CD4-positive, alpha-beta T cell treated with Interleukin-10 for 1 hour (primary cell): ENCODE results near the gene KLRF1.
"Not testable (repeated sequence)": the region's sequence is repeated elsewhere in the genome, so short reads cannot be mapped to it uniquely, and the experiment has no call there.

ENCODE experiments used
- DNase-seq: peaks from one replicate; pipeline ENCODE4 v3.0.0-alpha.2; 2020

The KLRF1 gene

DNA sequence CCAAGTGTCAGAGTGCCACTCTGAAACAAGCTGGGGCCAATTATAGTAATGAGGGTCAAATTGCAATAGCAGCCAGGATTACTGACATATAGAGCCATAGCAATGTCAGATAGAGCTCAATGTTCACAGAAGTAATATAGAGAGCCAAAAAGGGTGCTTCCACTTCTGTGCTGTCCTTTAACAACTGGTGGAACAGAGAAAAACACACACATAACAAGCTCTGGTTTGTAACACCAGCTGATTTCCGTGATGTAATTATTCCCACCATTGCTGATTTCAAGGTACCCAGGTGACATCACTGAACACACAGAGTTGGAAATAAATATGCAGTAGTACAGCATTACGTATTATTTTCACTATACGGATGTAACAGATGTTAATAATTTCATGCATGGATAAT, 44.9 kb downstream of the KLRF1 start:
- DNase-seq = no peak

DNA sequence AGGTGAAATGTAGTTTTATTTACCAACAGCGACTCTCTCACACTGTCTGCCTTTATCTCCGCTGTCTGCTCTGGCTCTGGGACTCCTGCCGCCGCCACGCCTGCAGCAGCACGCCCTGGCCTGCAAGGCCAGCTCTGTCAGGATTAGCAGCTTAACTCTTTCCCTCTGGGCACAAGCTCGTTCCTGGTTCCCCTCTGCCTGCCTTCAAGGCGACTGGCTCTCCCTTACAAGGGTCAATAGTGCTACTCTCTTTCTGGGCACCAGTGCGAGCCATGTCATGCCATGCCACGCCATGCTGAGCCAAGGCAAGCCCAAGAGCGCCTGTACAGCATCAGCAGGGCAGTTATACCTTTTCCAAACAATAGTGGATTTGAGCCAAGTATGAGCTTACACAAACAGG, 45.5 kb downstream of the KLRF1 start:
- DNase-seq = no peak

DNA sequence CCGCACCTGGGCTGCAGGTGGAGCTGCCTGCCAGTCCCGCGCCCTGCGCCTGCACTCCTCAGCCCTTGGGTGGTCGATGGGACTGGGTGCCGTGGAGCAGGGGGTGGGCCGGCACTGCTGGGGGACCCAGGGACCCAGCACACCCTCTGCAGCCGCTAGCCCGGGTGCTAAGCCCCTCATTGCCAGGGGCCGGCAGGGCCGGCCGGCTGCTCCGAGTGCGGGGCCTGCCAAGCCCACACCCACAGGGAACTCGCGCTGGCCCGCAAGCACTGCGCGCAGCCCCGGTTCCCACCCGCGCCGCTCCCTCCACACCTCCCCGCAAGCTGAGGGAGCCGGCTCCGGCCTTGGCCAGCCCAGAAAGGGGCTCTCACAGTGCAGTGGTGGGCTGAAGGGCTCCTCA, 48.8 kb downstream of the KLRF1 start:
- DNase-seq = not testable (repeated sequence)

DNA sequence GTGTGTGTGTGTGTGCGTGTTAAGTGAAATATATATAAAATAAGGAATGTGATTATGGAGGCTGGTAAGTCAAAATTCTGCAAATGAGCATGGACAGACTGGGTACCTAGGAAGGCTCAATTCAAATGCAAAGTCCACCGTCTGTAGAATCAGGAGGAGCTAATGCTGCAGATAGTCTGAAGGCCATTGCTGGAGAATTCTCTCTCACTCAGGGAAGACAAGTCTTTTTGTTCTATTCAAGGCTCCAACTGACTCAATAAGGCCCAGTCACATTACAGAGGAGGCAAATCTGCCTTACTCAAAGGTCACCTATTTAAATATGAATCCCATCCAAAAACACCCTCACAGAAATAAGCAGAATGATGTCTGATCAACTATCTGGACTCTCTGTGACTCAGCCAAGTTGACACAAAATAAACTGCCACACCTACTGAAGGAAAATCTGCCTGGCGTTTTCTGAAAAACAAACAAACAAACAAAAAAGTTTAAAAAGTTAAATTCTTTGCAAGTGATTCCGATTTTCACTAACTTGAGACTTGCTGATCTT, 53.3 kb downstream of the KLRF1 start:
- no peak for DNase-seq

DNA sequence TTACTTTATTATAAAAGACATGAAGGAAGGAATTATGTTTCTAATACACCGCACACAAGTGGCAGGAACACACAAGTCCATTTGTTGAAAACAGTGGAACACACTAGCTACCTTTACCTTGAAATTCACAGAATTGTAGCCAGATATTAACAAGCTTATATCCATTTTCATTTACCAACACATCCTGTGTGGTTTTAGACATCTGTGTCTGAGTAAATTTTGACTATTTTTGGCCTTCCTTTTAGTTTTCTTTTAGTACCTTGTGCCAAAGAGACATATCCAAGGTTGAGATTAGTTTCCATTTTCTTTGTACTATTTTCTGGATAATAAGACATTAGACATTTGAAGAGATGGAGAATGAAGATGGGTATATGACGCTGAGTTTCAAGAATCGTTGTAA, 54.0 kb downstream of the KLRF1 start, which contains the start of gene KLRF2:
Gene KLRF2, plus strand, starts transcription at position 244 of the 400 bp plus-strand sequence. Its CDS starts 107 bp downstream, at position 351.
- no peak for DNase-seq

DNA sequence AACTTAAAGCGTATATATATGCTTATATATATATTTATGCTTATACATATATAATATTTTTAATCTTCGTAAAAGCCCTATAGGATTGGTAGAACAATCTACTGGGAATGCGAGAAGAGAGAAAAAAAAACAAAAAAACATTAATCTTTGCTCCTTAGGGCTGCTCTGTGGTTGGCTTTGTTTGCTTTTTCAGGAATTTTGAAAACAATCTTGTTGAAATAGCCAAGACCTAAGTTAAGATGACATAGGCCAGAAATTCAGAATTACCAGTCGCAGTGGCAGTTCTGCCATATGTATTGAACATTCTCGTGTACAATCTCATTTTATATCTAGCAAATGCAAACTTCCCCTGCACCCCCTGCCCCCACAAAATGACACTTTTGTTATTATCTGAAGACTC, 54.7 kb downstream of the KLRF1 start:
- no peak for DNase-seq

DNA sequence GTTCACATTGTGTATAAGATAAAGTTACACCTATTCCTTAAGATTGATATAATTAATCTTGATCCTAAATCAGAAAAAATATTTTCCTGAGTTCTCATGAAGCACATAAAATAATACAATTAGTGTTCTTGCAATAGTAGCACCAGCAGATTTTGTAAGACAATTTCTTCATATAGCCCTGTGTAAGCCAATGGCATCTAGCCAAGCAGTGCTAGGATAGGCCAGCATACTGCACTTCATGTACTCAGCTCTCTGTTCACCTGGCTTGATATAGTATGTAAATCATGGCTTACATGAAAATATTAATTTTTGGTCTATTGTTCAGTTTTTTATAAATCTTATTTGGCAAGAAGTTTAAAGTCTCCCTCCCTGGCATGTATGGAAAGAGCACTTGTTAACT, 55.9 kb downstream of the KLRF1 start:
- DNase-seq = no peak

DNA sequence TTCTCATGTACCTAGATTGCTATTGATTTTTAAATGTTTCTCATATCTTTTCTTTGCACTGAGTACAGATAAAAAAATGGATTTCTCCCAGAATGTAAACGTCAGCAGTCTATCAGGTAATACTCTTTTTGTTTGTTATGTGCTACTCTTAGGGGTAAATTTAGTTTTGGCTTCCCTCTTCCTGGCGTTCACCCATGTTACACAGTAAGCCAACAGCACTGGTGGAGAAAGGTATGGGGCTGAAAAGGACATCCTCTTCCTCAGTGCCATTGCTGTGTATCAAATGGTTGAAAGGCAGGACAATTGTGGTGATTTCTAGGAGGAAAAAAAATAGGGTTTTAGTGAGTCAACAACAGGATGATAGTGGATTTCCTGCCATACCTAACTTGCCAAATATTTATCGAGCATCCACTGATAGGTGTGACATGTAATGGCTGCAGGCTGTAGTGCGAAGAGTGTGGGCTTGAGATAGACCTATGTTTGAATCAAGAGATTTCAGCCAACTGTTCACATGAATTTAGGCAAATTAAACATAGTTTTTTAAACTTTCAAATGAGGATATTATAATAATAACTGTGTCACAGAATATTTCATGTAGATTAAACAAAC, 61.5 kb downstream of the KLRF1 start:
- DNase-seq = no peak
